T47D (cell line): ENCODE data around the gene OR2L13.

ENCODE experiments used
- DNase-seq, 2 experiments: peaks; one replicate each; pipeline versions ENCODE4 v3.0.0 to v3.0.0-alpha.2; 2011 to 2012; ENCODE audit warnings: low read depth in 1 of 2, low spot score in 1 of 2
- JUND ChIP-seq: IDR thresholded peaks from 2 replicates; pipeline ENCODE4 v1.6.1; 2012; ENCODE audit warnings: low read depth
- in situ Hi-C: cut with HindIII; loops from 2 replicates; pipeline ENCODE4 v1.10.0; 2016; ENCODE audit warnings: low sequenced_read_pairs, low pct_unique_long_range_greater_than_20kb

The OR2L13 gene

DNA sequence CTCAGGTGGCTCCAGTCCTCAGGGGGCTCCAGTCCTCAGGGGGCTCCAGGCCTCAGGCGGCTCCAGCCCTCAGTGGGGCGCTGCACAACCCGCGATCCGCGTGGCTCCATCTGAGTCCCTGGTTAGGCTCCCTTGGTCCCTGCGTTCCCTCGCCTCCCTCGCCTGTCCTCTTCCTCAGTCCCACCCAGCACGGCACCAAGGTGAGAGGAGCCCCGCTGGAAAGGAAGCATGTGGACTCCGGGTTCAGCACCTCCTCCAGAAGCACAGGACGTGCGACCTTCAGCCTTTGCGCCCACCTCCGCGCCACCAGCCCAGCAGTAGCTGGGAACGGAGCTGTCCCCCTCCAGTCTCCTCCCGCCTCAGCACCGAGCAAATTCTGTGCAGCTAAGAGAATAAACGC lies 41.8 kb downstream of the OR2L13 start:
- in situ Hi-C loops: no loop called here
- no peak for TF ChIP-seq JUND
- DNase-seq: no peak

DNA sequence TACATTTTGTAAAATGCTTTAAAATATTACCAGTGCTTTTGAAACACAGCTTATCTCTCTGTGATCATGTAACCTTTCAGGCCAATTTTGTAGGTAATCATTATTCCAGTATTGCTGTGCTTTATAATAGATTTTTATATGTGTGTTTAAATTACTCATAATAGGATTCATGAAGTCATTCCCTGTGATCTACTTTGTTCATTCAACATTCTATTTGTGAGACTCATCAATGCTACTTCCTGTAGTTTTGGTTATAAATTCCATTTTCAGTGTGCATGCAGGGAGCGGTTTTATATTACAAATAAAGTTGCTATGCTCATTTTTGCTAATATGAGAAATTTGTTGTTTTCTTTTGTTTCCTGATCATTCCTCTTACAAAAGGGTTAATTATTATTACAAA lies 45.9 kb downstream of the OR2L13 start:
- no peak for TF ChIP-seq JUND
- in situ Hi-C loops: no loop called here
- no peak for DNase-seq

DNA sequence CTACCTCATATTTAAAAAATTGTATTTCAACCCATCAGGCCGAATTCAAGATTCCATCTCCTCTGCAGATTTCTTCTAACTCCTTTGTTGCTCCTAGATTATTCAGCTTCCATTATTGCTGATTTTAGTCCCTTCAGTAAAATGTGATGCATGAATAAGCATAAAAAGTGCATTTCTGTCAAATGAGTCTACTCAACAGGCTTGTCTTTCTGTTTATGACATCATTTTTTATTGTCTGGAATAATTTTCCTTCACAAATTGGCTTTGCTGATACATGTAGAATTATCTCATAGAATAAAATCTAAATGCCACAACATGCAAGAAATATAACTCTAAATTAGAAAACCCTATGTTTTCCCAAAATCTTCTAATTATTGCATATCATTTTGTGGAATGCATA lies 48.3 kb downstream of the OR2L13 start:
- DNase-seq: no peak
- in situ Hi-C loops: no loop called here
- no peak for TF ChIP-seq JUND

DNA sequence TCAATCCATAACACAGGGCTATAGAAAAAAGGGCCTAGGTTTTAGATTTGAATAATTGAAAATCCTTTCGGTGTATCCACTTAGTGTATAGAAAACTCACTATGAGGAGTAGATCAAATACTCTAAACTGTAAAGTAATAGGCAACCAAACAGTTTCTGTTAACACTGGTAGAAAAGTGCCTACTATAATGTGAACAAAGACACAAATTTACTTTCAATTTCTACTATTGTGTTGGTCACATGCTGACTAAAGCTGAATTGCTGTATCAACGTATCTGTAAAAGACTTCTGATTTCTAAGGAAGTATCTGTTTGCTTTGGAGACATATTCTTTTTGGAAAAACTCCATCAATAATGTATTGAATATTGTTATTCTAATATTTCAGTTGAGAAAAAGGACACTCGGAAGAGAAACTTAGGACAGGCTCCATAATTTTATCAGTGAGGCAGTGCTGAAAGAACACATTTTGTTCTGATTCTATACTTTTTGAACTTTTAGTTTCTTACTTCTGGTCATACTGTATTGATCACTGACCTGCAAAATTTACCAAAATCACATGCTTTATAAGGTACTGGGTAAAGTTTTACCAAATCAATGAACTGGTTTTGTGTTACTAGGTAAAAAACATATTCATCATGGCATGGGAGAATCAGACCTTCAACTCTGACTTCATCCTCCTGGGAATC lies 49.7 kb downstream of the OR2L13 start, which contains the start of gene OR2M5:
Gene OR2M5, plus strand, starts transcription at position 636 of the 686 bp plus-strand sequence. Its CDS starts 0 bp downstream, at position 636.
- no peak for TF ChIP-seq JUND
- in situ Hi-C loops: no loop called here
- no peak for DNase-seq
